ENCODE results near the gene TMEM119. TPM values are rescaled to one million over a fixed set of nuclear protein-coding genes. Genes with fewer than 3 reads are reported as not detected.
"Not testable (repeated sequence)": the region's sequence is repeated elsewhere in the genome, so short reads cannot be mapped to it uniquely, and the experiment has no call there.

The TMEM119 gene
- total and polyA plus RNA-seq, 10 of the 15 experiments (the other 5 are each of a cell fraction or from before 2014, with no cell fraction given): 0.11 to 0.44 (median 0.19) TPM; not detected in 5

GRCh38 chr12:108631261-108631660 is 33.4 kb upstream of the TMEM119 start:
- in situ Hi-C loops (cut with MboI) (loop anchor here (10.0 kb wide), 1 partner anchor 464 kb away; the partner anchor contains the start of genes ALKBH2 and UNG), intact Hi-C loops (cut with micrococcal nuclease; ENCODE audit: unreplicated experiment) (loop anchor here (10.0 kb wide), 2 partner anchors 296 to 464 kb away; partner anchors contain the start of genes ALKBH2, CMKLR1 and UNG)
- H3K9me3 ChIP-seq (replicated peaks; ENCODE audit: control insufficient read depth, insufficient read depth, low read length); H3K27me3 ChIP-seq (replicated peaks in 1 of 2; ENCODE audit: control insufficient read depth in 2 of 2, insufficient read depth in 2 of 2, low read length in 1 of 2); H2AFZ ChIP-seq (ENCODE audit: control insufficient read depth, low read depth, low read length); FAIRE-seq; ATAC-seq; DNase-seq (ENCODE audit: low read depth, low spot score); H4K20me1 ChIP-seq (ENCODE audit: control insufficient read depth, insufficient read depth); BruUV-seq (replicated peaks); H3K36me3 ChIP-seq (ENCODE audit: control insufficient read depth in 2 of 2, insufficient read depth in 2 of 2, low read length in 1 of 2): not testable (repeated sequence)
- SMC1A ChIA-PET (ENCODE audit: uncharacterized antibody, unreplicated experiment): interaction anchor here (0.9 to 16.7 kb wide), 6 partner anchors 8 to 63 kb away, joined by 3 to 397 read pairs (median 43); partner anchors contain the start of genes ISCU and SART3
- peaks cover 28% of the 10 kb centered on the region for H3K79me2 ChIP-seq (ENCODE audit: control insufficient read depth, insufficient read depth, low read length)
- H3K4me2 ChIP-seq (ENCODE audit: control insufficient read depth, insufficient read depth): peak overlapping the region; percentile 91
- H3K9ac ChIP-seq (ENCODE audit: control insufficient read depth, insufficient read depth, low read length): peak overlapping the region; percentile 50; the same call in 1 of the 2 replicates
- peak overlapping the region; percentile 86 for H3K27ac ChIP-seq (ENCODE audit: control insufficient read depth, insufficient read depth)
- CTCF ChIA-PET: interaction anchor here (1.6 to 17.2 kb wide), 4 partner anchors 12 to 95 kb away, joined by 3 to 244 read pairs (median 174); partner anchors contain the start of gene ISCU
- POLR2A ChIA-PET: interaction anchor here (0.6 to 10.5 kb wide), 8 partner anchors 9 to 420 kb away, joined by 3 to 199 read pairs (median 4); partner anchors contain the start of gene ISCU
- H3K4me1 ChIP-seq (ENCODE audit: control insufficient read depth, insufficient read depth, low read length): peaks cover 79% of the 10 kb centered on the region
- RAD21 ChIA-PET (ENCODE audit: unreplicated experiment): interaction anchor here (0.7 to 17.3 kb wide), 7 partner anchors 8 to 207 kb away, joined by 3 to 413 read pairs (median 6); partner anchors contain the start of genes ISCU and SART3
- 84% methylated on average over 4 of the region's 4 CpGs for WGBS (ENCODE audit: insufficient coverage, insufficient replicate concordance, low lambda C conversion rate, missing lambda C conversion rate)
- 0 out of 2 replicates have a peak, but pooled peaks have one; percentile 2 for TF ChIP-seq MAX (IDR thresholded peaks at IDR 0.05; ENCODE audit: low read depth, low read length)
- H3K4me3 ChIP-seq: peak overlapping the region; percentile 73; the same call in 1 of the 2 replicates

- SMC1A ChIA-PET (ENCODE audit: uncharacterized antibody, unreplicated experiment): interaction anchor here (1.4 to 16.7 kb wide), 5 partner anchors 9 to 62 kb away, joined by 4 to 397 read pairs (median 81); partner anchors contain the start of genes ISCU and SART3
- ATAC-seq (no peak), FAIRE-seq (peak; percentile 41), DNase-seq (ENCODE audit: low read depth, low spot score) (no peak)
- in situ Hi-C loops (cut with MboI): loop anchor here (10.0 kb wide), 1 partner anchor 464 kb away; the partner anchor contains the start of genes ALKBH2 and UNG
- H3K4me3 ChIP-seq: no peak overlapping the region
- H3K27ac ChIP-seq (ENCODE audit: control insufficient read depth, insufficient read depth): no peak overlapping the region; the same call in 1 of the 2 replicates
- H3K9ac ChIP-seq (ENCODE audit: control insufficient read depth, insufficient read depth, low read length): no peak overlapping the region
- no TSS peak for BruUV-seq (replicated peaks)
- peaks cover 0 to 3% of the 10 kb centered on the region in 2 experiments; a peak in 1 of 4 replicates for H3K36me3 ChIP-seq (ENCODE audit: control insufficient read depth in 2 of 2, insufficient read depth in 2 of 2, low read length in 1 of 2)
- H3K4me2 ChIP-seq (ENCODE audit: control insufficient read depth, insufficient read depth): 0 out of 2 replicates have a peak overlapping the region, but pooled peaks have one; percentile 40
- no peaks in the 10 kb centered on the region for H3K27me3 ChIP-seq (replicated peaks in 1 of 2; ENCODE audit: control insufficient read depth in 2 of 2, insufficient read depth in 2 of 2, low read length in 1 of 2)
- H3K9me3 ChIP-seq (replicated peaks; ENCODE audit: control insufficient read depth, insufficient read depth, low read length): no peaks in the 10 kb centered on the region
- intact Hi-C loops (cut with micrococcal nuclease; ENCODE audit: unreplicated experiment): loop anchor here (10.0 kb wide), 2 partner anchors 296 to 464 kb away; partner anchors contain the start of genes ALKBH2, CMKLR1 and UNG
- peaks cover 73% of the 10 kb centered on the region for H3K4me1 ChIP-seq (ENCODE audit: control insufficient read depth, insufficient read depth, low read length)
- CTCF ChIA-PET: interaction anchor here (1.0 to 17.2 kb wide), 5 partner anchors 8 to 95 kb away, joined by 3 to 244 read pairs (median 156); partner anchors contain the start of gene ISCU
- POLR2A ChIA-PET: interaction anchor here (0.8 to 10.5 kb wide), 5 partner anchors 10 to 60 kb away, joined by 3 to 199 read pairs (median 7); no protein-coding TSS in a partner anchor
- no peak overlapping the region for H2AFZ ChIP-seq (ENCODE audit: control insufficient read depth, low read depth, low read length)
- no peaks in the 10 kb centered on the region for H4K20me1 ChIP-seq (ENCODE audit: control insufficient read depth, insufficient read depth)
- WGBS (ENCODE audit: insufficient coverage, insufficient replicate concordance, low lambda C conversion rate, missing lambda C conversion rate): 40% methylated on average over 9 of the region's 9 CpGs
- RAD21 ChIA-PET (ENCODE audit: unreplicated experiment): interaction anchor here (0.7 to 17.3 kb wide), 4 partner anchors 9 to 65 kb away, joined by 3 to 413 read pairs (median 114); partner anchors contain the start of genes ISCU and SART3
- peaks cover 22% of the 10 kb centered on the region for H3K79me2 ChIP-seq (ENCODE audit: control insufficient read depth, insufficient read depth, low read length)
- TF ChIP-seq PAX8 (IDR thresholded peaks at IDR 0.05): no peak
- TF ChIP-seq YY1 (IDR thresholded peaks at IDR 0.05; ENCODE audit: low read depth, low read length): no peak
- no peak for TF ChIP-seq TAF1 (IDR thresholded peaks at IDR 0.05; ENCODE audit: borderline replicate concordance, low read depth, low read length)
- TF ChIP-seq CHD4 (IDR thresholded peaks at IDR 0.05): no peak
- TF ChIP-seq SUZ12 (IDR thresholded peaks at IDR 0.05; ENCODE audit: unreplicated experiment): no peak
- TF ChIP-seq, protein P1, sequence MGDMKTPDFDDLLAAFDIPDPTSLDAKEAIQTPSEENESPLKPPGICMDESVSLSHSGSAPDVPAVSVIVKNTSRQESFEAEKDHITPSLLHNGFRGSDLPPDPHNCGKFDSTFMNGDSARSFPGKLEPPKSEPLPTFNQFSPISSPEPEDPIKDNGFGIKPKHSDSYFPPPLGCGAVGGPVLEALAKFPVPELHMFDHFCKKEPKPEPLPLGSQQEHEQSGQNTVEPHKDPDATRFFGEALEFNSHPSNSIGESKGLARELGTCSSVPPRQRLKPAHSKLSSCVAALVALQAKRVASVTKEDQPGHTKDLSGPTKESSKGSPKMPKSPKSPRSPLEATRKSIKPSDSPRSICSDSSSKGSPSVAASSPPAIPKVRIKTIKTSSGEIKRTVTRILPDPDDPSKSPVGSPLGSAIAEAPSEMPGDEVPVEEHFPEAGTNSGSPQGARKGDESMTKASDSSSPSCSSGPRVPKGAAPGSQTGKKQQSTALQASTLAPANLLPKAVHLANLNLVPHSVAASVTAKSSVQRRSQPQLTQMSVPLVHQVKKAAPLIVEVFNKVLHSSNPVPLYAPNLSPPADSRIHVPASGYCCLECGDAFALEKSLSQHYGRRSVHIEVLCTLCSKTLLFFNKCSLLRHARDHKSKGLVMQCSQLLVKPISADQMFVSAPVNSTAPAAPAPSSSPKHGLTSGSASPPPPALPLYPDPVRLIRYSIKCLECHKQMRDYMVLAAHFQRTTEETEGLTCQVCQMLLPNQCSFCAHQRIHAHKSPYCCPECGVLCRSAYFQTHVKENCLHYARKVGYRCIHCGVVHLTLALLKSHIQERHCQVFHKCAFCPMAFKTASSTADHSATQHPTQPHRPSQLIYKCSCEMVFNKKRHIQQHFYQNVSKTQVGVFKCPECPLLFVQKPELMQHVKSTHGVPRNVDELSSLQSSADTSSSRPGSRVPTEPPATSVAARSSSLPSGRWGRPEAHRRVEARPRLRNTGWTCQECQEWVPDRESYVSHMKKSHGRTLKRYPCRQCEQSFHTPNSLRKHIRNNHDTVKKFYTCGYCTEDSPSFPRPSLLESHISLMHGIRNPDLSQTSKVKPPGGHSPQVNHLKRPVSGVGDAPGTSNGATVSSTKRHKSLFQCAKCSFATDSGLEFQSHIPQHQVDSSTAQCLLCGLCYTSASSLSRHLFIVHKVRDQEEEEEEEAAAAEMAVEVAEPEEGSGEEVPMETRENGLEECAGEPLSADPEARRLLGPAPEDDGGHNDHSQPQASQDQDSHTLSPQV (IDR thresholded peaks at IDR 0.05): no peak
- no peak for TF ChIP-seq ATF7 (IDR thresholded peaks at IDR 0.05; ENCODE audit: low read depth)
- 0 out of 2 replicates have a peak, but pooled peaks have one; percentile 17 for TF ChIP-seq RAD51 (IDR thresholded peaks at IDR 0.05)
Observed at GRCh38 chr12:108630481-108631207, 32.8 kb upstream of the TMEM119 start.

All from GM12878 (cell line).